NAMALWA (cell line): ENCODE measurements around the gene OVCH1.

Experiments used
- DNase-seq: peaks from one replicate; pipeline ENCODE4 v3.0.0-alpha.2; 2015; ENCODE audit warnings: low spot score

Gene OVCH1

DNA sequence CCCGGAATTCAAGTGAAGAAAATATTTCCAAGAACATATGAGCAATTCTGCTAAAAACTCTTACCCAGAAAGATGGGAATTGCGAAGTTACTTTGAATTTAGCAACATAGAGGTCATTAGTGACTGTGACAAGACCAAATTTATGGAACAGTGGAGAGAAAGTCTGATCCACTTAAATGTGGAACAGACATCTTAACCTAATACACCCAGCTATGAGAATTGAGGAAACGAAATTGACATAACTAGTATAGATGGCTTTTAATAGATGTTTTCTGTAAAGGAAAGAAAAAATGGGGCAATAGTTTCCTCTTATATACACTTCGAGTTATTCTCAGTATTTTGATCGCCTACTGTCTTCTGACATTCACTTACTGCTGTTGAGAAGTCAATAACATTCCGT lies 4.6 kb downstream of the OVCH1 start:
- DNase-seq, result no peak

DNA sequence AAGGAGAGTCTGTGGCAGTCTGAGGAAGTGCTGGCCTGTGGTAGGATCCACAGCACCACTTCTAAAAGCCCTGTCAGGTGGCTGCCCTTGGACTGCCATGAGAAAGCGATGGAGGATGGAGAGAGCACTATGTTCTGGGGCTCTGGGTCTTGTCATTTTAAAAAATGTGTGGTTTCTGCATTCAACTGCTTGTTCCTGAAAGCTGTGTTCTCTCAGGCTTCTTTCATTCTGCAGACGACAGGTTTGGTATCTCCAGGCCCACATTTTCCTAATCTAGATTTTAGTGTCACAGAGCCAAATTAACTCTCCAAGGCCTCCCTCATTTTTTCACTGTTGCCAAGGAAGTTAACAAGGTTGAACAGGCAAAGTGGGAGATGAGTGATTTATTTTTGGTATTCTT lies 10.5 kb downstream of the OVCH1 start:
- DNase-seq, result no peak

DNA sequence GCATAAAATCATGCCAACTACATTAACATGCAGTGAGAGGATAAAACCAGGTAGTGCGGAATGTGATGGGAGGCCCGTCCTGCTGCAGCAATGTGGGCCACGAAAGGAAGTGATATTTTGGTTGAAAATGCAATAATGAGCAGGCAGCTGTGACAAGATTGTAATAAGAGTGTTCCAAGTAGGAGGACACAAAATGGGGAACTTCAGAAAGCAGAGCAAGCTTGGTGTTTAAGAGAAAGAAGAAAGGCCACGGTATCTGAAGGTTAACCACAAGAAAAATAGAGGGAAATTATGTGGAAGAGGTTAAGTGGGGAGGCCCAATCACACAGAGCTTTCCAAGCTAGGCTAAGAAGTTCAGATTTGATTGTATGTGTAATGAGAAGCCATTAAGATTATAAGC lies 34.3 kb downstream of the OVCH1 start:
- DNase-seq, result no peak

DNA sequence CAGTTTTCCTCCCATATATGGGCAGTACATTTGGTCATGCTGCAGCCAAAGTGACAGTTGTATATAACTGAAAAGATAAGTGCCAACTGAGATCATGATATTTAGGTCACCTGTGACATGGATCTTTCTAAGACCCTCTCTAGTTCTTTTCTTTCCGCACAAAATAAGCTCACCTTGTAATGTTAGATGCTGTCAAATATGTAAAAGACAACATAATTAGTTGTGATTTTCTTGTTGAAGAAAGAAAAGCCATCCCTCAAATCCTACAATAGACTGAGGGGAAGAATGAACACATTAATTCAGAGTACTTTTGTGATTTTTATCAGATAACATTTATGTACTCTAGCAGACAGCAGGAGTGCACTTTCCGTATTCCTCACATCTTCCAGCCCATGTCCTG lies 37.4 kb downstream of the OVCH1 start:
- no peak for DNase-seq

DNA sequence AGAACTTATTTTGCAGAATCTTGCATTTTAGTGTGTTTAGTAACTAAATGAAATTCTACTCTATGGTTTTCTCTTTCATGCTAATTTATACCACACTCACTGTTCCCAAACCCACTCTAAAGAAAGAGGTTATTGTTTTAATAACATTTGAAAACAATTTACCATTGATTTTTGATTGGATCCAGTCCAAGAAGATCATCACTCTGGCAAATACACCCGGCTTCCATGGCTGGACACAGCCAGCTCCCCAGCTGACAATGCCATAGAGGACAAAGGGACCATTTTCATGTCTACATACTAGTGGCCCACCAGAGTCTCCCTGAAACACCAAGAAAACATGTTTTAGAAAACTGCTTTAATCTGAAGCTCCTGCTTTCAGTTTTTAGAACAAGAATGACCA lies 42.4 kb downstream of the OVCH1 start:
- DNase-seq, result no peak

DNA sequence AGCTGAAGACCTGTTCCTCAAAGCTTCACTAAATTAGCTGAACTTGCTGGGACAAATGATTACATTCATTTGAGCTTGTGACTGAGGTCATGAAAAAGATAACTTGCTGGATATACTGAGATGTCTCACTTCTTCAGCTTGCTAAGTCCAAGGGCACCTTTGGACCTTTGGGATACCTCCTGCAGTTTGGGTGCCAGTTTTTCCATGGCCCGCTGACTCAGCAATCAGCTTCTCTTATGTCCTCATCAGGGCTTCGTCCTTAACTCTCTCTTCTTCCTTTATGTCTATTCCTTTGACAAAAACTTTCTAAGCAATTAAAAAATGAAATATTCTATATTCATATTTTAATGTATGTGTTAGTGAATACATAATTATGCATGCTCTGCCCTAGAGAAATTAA lies 45.6 kb downstream of the OVCH1 start:
- no peak for DNase-seq

DNA sequence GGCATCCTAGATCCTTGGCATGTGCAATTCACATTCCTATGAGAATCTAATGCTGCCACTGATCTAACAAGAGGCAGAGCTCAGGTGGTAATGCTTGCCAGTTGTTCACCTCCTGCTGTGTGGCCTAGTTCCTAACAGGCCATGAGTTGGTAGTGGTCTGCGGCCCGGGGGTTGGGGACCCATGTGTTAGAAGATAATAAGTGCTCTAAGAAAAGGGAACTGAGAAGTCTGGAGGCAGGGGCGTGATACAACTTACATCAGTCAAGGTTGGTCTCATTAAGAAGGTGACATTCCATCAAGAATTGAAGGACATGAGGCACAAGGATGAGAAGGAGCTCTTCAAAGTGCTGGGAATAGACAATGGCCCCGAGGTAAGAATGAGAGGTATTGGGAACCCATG lies 49.3 kb downstream of the OVCH1 start:
- no peak for DNase-seq

DNA sequence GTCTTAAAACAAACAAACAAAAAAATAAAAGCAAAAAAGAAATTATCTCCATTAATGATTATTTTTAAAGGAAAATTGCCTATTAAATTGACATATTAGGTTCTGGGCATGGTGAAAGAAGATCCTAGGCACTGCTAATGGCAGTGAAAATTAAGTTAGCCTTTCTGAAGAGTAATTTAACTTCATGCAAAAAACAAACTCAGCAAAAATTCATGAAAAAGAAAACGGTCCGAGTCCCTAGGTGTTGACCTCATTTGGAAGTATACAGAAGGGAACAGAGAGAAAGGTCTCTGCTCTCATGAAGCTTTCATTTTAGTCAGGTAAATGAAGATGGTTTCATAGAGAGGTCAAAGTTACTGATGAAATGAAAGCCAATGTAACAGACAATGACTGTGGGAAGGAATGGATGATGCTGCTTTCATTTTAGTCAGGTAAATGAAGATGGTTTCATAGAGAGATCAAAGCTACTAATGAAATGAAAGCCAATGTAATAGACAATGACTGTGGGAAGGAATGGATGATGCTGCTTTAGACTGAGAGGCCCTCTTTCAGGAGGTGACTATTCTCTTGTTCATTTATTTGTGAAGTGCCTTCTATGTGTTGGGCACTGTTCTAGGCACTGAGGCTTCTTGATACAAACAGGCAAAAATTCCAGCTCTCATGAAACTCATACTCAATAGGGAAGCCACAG lies 50.1 kb downstream of the OVCH1 start:
- DNase-seq, result no peak

DNA sequence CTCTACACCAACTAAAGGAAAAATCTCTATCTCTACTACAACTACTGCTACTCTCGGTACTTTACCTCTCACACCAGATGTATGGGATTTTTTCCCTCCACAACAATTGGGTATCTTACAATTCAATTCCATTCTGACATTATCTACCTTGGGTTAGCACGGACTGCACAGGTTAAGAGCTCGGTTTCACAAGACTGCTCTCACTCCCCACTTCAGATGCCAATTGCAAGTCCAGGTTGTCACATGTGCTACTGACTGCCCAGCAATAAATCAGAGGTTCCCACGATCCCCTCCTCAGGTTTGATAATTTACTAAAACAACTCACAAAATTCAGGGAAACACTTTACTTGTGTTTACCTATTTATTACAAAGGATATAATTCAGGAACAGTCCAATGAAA lies 58.0 kb downstream of the OVCH1 start:
- no peak for DNase-seq

DNA sequence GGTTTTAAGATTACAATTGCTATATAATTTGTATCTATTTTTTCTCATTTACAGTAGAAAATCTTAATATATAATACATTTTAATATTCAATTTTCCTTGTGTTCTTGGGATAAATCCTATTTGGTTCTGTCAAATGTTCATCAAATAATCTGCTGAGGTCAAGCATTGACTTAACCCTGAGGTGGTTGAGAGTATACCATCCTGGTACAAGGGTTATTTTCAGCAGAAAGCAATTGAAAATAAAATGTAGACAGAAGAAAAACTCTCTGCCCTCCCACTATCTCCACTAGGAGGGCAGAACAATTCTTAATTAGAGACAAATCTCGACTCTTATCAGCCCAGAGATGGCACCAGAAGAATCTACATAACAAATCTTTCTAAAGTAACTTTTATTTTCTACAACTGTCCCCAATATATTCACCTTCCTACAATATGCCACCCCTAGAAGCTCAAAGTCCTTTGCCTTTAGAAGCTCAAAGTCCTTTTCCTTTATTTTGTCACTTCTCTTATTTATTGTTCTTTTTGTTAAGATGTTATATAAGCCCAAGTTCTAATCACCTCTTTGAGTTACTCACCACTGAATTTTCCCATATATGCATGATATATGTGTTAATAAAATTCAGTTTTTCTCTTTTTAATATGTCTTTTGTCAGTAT lies 58.6 kb downstream of the OVCH1 start:
- no peak for DNase-seq

DNA sequence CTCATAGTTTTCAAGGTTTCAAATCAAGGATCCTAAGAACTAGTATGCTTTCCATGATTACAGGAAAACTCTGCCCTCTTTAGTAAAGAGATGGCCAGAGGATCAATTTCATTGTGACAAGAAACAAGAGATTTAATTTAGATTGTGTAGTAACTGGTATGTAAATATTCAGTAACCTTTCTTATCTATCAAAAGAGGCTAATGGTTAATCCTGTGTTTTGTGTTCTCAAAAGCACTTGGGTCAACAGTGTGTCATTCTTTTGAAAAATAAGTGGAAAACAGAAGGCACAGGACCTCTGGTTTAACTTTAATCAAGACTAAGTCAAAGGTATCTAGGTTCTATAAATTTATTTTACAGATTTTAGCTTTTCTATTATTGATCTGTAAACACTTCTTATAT lies 59.9 kb downstream of the OVCH1 start:
- DNase-seq, result no peak

DNA sequence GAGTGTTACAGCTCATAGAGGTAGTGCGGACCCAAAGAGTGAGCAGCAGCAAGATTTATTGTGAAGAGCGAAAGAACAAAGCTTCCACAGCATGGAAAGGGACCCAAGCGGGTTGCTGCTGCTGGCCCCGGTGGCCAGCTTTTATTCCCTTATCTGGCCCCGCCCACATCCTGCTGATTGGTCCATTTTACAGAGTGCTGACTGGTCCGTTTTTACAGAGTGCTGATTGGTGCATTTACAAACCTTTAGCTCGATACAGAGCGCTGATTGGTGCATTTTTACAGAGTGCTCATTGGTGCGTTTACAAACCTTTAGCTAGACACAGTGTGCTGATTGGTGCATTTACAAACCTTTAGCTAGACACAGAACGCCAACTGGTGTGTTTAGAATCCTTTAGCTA lies 60.7 kb downstream of the OVCH1 start:
- peak; percentile 9 for DNase-seq

DNA sequence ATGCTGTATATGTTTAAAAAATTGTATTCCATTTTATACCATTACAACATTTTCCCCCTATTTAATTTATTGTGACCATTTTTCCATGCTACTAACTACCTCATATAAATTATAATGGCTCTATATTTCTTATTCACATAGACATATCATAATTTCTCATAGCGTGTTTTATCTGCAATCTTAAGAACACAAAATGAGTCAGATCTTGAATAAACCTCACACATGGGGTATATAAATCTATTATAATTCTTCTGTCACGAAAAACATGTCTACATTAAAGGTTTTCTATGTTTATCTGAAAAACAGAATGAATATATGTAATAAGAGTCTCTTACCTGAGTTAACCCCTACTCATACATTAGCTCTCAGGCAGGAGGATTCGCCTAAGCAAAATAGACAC lies 66.0 kb downstream of the OVCH1 start:
- no peak for DNase-seq

DNA sequence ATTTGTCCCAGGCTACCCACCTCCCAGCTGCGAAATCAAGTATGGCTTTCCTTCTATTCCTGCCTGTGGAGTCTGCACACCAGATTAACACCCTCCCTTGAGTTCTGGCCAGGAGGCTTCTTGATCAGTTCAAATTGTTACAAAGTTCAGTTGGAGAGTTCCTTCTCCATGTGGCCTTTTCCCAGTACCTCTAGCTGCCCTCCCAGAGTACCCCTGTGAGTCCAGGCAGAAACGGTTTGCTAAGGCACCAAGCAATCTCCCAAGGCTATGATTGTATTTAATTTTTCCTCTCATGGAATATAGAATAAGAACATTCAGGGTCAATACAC lies 66.8 kb downstream of the OVCH1 start:
- DNase-seq, result no peak

DNA sequence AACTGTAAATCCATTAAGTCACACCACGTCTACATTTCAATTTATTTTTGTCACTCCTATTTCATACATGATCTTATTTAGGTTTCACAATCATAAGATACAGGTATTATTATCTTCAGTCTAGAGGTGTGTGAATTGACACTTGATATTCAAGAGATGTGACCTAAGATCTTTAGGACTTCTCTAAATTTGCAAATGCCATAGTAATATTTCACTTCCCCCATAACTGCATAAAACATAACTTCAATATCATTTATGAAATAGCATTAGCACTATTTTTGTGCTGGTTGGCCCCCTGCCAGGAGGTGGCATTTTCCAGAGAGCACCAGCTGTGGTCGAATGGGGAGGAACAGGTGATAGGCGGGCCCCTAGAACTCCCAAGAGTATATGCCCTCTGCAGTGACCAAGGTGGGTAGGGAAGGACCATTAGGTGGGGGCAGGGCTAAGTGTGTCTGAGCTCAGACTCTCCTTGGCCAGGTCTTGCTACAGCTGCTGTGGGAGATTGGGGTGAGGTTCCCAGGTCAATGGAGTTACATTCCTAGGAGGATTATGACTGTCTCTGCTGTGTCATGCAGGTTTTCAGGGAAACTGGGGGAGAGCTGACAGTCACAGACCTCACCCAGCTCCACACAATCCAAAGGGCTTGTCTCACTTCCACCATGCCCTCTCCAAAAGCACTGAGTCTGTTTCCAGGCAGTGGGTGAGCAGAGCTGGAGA lies 67.3 kb downstream of the OVCH1 start:
- no peak for DNase-seq

DNA sequence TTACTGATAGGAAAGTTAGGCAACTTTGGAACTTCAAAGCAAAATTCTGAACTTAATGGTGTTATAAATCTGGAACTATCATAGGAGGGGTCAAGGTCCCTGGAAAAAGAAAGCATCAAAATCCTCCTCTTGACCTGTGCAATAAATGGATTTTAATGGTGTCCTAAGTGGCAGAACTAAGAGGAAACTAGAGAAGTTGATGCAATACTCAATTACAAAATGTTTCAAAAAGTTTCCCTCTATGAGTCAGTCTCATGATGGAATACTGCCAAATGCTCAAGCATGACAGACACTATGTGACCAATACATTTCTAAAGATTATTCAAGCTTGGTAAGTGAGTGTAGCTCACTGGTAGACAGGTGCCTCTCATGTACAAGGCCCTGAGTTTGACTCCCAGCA lies 68.9 kb downstream of the OVCH1 start:
- no peak for DNase-seq

DNA sequence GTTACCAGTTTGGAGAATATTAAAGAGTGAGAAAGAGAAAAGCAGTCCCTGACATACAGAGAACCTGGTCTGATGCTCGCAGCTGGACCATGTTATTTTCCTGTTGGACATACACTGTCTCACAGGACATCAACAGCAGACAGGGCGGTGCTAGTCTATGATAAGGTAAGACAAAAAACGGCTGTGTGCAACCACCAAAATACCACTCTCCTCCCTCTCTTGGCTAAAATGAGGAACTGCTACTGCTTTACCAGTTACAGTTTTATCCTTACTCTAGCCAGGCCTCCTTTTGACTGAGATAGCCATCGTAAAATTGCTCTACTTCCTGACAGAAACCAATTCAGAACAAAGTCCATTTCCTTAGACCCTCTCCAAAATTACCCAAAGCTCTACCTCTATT lies 69.5 kb downstream of the OVCH1 start:
- DNase-seq, result peak; percentile 56

DNA sequence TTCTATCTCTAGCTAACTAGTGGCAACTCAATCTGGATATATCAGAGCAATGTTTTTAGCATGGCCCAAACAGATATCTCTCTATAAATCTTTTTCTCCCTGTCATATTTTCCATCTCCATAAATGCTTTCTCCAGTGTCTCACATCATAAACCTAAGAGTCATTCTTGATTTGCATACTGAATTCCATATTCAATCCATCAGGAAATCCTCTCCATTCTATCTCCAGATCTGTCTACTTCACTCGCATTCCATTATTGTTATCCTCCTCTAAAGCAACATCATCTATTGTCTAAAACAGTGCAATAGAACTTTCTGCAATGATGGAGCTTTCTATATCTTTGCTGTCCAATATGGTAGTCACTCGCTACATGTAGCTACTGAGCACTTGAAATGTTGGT lies 71.0 kb downstream of the OVCH1 start:
- no peak for DNase-seq

DNA sequence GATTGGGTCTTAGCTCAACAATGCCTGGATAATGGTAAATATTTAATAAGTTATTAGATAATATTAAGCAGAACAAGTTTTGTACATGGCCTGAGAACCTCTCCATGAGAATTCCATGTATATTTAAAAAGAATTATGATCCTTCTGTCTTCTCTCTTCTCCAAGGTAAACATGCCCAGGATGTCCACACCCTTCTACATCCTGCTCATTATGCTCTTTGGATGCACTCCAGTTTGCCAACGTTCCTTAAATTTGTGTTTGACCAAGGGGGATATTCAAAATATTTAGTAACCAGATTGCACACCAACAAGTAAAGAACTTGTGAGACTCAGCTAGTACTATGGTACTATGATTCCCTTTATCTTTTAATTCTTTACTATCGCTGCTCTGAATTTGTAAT lies 71.8 kb downstream of the OVCH1 start:
- DNase-seq, result no peak

DNA sequence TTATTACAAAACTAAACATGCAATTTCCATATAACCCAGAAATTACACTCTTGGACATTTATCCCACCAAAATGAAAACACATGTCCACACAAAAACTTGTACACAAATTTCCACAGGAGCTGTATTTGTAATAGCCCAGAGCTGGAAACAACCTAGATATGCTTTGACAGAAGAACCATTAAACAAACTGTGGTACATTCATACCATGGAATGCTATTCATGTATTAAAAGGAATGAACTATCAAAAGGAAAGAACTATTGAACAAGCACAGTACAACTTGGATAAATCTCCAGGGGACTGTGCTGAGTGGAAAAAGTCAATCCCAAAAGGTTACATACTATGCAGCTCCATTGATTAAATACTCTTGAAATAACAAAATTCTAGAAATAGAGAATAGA lies 80.7 kb downstream of the OVCH1 start:
- no peak for DNase-seq

DNA sequence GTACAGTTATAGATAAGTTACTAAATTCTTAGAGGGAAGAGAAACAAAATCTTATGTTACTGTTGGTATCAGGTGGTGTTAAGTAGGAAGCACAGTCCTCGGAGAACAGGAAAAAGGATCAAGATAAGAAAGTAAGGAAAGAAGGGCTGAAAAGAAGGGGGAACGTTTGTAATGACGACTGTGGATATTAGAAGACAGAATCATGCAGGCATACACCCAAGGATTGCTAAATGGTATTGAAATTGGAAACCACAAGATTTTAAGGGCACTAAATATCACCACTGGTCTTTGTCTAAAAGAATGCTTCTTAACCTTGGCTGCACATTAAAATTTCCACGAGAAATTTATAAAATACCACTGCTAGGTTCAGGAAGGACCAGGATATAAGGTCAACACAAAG lies 82.4 kb downstream of the OVCH1 start:
- DNase-seq, result no peak

DNA sequence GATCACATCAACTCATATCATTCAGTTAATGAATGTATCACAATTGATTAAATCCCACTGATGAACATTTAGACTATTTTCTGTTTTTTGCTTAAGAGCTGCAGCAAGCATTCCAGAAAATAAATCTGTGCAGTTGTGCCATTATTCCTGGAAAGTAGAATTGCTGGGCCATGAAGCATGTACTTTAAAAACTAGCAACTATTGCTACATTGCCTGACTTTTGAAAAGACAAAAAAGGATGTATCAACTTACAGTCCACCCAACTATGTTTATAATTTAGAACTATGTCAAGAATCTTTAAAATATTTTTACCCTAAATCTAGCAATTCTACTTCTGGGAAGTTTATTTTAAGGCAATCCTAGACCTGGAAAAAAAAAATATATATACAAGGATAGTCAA lies 83.1 kb downstream of the OVCH1 start:
- DNase-seq, result no peak

DNA sequence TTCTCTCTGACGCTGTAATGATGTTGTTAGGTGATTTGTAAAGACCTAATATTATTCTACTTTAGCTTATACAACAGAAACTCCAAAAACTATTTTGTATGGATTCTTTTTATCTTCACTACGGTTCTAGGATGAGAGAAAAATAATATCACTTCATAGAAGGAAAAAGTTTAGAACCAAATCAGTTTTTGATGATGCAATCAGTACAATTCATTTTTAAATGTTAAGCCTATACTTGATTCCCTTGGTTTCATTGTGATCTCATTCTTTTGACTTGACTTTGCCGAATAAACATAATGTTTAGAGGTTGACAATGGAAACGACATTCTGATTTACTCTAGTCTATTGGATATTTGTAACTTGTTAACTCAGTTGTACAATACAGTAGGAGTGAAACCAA lies 91.9 kb downstream of the OVCH1 start:
- no peak for DNase-seq

DNA sequence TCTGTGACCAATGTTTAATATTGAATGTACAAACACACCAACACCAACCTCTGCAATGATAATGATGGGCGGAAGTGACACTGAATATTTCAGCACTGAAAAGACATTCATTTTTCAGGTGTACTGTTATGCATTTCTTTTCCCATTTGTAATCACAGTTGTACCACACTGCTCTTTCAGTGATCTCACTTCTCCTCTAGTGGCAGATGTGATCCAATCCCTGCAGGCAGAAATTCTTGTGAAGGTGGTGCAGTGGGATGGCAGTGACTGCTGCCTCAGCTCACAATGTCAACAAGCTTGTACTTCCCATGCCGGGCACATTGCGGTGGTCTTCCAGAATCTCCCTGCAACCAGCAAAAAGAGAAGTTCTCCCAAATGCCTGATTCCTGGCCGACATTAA lies 93.5 kb downstream of the OVCH1 start:
- no peak for DNase-seq
